GM12878 (cell line): ENCODE data around the gene TCERG1.

Experiments
- HDAC2 ChIP-seq: fragments of 200-600 bp; sonication (generic); IDR thresholded peaks from 2 replicates; pipeline ENCODE4 v1.6.1; 2017
- TF ChIP-seq, protein P1 (sequence below): IDR thresholded peaks from 2 replicates; pipeline ENCODE4 v1.6.1; 2011; ENCODE audit warnings: mild to moderate bottlenecking, low read depth, low read length, moderate library complexity; ENCODE audit not compliant: insufficient replicate concordance

DNA sequence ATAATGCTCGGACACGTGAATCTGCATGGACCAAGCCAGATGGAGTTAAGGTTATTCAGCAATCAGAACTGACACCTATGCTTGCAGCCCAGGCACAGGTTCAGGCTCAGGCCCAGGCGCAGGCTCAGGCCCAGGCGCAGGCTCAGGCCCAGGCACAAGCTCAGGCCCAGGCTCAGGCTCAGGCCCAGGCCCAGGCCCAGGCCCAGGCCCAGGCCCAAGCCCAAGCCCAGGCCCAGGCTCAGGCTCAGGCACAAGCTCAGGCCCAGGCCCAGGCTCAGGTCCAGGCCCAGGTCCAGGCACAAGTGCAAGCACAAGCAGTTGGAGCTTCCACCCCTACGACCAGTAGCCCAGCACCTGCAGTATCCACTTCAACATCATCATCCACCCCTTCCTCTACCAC is 11.8 kb downstream of the TCERG1 start:
- no peak for TF ChIP-seq HDAC2
- TF ChIP-seq, protein P1, sequence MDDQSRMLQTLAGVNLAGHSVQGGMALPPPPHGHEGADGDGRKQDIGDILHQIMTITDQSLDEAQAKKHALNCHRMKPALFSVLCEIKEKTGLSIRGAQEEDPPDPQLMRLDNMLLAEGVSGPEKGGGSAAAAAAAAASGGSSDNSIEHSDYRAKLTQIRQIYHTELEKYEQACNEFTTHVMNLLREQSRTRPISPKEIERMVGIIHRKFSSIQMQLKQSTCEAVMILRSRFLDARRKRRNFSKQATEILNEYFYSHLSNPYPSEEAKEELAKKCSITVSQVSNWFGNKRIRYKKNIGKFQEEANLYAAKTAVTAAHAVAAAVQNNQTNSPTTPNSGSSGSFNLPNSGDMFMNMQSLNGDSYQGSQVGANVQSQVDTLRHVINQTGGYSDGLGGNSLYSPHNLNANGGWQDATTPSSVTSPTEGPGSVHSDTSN: no peak
